Measurements from ENCODE around the gene ZNF836. TPM values are rescaled to one million over a fixed set of nuclear protein-coding genes. Genes with fewer than 3 reads are reported as not detected.
"Not testable (repeated sequence)": the region's sequence is repeated elsewhere in the genome, so short reads cannot be mapped to it uniquely, and the experiment has no call there.

Gene ZNF836
- polyA plus RNA-seq, 3 donors, result 2.3 to 4.8 (median 2.6) TPM

DNA sequence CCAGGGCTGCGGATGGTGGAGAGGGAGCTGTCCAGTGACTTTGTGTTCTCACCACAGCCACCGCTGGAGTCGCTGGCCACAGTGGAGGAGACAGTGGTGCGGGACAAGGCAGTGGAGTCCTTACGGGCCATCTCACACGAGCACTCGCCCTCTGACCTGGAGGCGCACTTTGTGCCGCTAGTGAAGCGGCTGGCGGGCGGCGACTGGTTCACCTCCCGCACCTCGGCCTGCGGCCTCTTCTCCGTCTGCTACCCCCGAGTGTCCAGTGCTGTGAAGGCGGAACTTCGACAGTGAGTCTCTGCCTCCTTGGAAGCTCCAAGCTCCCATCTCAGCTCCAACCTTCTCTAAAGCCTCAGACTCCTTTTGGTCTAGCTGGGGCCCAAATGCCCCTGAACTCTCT is 39.8 kb upstream of the ZNF836 start:
- Mint-ChIP-seq H3K9me3 (peaks cover 0 to 2% (median 0%) of the 10 kb centered on the region in 7 donors), H3K4me3 (no peak overlapping the region)
- WGBS (ENCODE audit: insufficient coverage), result 97% methylated on average over 20 of the region's 20 CpGs

GRCh38 chr19:52206481-52206880 is 35.1 kb upstream of the ZNF836 start:
- 100% methylated on average over 5 of the region's 5 CpGs for WGBS (ENCODE audit: insufficient coverage)
- Mint-ChIP-seq H3K4me3 (no peak overlapping the region), H3K27ac (no peak overlapping the region), H3K9me3 (peaks cover 0 to 2% (median 0%) of the 10 kb centered on the region in 7 donors), H3K27me3 (ENCODE audit: low read depth in 3 of 3) (no peaks in the 10 kb centered on the region), H3K4me1 (no peaks in the 10 kb centered on the region), H3K36me3 (peaks cover 87 to 99% of the 10 kb centered on the region in 2 donors)
- H3K9ac ChIP-seq (ENCODE audit: insufficient read depth, low read length, poor library complexity, severe bottlenecking), result no peak overlapping the region
- no peak overlapping the region for H3K4me3 ChIP-seq (replicated peaks in 1 of 3; ENCODE audit: low read depth in 2 of 3, low read length in 3 of 3)
- H4K20me1 ChIP-seq (ENCODE audit: insufficient read depth, low read length), result peaks cover 80% of the 10 kb centered on the region
- H3K4me2 ChIP-seq (replicated peaks; ENCODE audit: extremely low read depth, low read length, poor library complexity, severe bottlenecking), result no peak overlapping the region
- no peak overlapping the region for H3K27ac ChIP-seq (ENCODE audit: low read depth in 1 of 2, low read length in 2 of 2)
- no peak overlapping the region for H2AFZ ChIP-seq (ENCODE audit: insufficient read depth, low read depth, low read length, poor library complexity, severe bottlenecking)
- H3K79me2 ChIP-seq (ENCODE audit: insufficient read depth, low read length), result peaks cover 54% of the 10 kb centered on the region
- H3K36me3 ChIP-seq (replicated peaks in 1 of 2; ENCODE audit: control insufficient read depth in 1 of 2, insufficient read depth in 2 of 2, low read length in 2 of 2), result peaks cover 96 to 100% of the 10 kb centered on the region in 2 donors
- intact Hi-C loops (cut with micrococcal nuclease), result no loop called here
- H3K27me3 ChIP-seq (ENCODE audit: control insufficient read depth in 2 of 2, insufficient read depth in 2 of 2, low read length in 2 of 2), result no peaks in the 10 kb centered on the region
- H3K9me3 ChIP-seq (replicated peaks in 1 of 2; ENCODE audit: control insufficient read depth in 1 of 2, insufficient read depth in 1 of 2, low read length in 2 of 2), result no peaks in the 10 kb centered on the region
- TF ChIP-seq, protein P1, sequence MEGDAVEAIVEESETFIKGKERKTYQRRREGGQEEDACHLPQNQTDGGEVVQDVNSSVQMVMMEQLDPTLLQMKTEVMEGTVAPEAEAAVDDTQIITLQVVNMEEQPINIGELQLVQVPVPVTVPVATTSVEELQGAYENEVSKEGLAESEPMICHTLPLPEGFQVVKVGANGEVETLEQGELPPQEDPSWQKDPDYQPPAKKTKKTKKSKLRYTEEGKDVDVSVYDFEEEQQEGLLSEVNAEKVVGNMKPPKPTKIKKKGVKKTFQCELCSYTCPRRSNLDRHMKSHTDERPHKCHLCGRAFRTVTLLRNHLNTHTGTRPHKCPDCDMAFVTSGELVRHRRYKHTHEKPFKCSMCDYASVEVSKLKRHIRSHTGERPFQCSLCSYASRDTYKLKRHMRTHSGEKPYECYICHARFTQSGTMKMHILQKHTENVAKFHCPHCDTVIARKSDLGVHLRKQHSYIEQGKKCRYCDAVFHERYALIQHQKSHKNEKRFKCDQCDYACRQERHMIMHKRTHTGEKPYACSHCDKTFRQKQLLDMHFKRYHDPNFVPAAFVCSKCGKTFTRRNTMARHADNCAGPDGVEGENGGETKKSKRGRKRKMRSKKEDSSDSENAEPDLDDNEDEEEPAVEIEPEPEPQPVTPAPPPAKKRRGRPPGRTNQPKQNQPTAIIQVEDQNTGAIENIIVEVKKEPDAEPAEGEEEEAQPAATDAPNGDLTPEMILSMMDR (IDR thresholded peaks at IDR 0.05), result no peak
- no peaks in the 10 kb centered on the region for H3K4me1 ChIP-seq (ENCODE audit: control insufficient read depth in 1 of 2, insufficient read depth in 2 of 2, low read length in 2 of 2)
- no peak for DNase-seq

More for the DNA sequence above, 39.8 kb upstream of the ZNF836 start:
- TF ChIP-seq, protein P1 (IDR thresholded peaks at IDR 0.05), result no peak
- H3K4me1 ChIP-seq (ENCODE audit: control insufficient read depth in 1 of 2, insufficient read depth in 2 of 2, low read length in 2 of 2), result no peaks in the 10 kb centered on the region
- H3K9me3 ChIP-seq (replicated peaks in 1 of 2; ENCODE audit: control insufficient read depth in 1 of 2, insufficient read depth in 1 of 2, low read length in 2 of 2), result no peaks in the 10 kb centered on the region
- no peak overlapping the region for H3K27ac Mint-ChIP-seq
- intact Hi-C loops (cut with micrococcal nuclease), result no loop called here
- H3K79me2 ChIP-seq (ENCODE audit: insufficient read depth, low read length), result peaks cover 19% of the 10 kb centered on the region
- no peaks in the 10 kb centered on the region for H3K27me3 Mint-ChIP-seq (ENCODE audit: low read depth in 3 of 3)
- H3K4me1 Mint-ChIP-seq, result no peaks in the 10 kb centered on the region
- peaks cover 87 to 99% of the 10 kb centered on the region in 2 donors for H3K36me3 Mint-ChIP-seq
- no peak overlapping the region for H3K9ac ChIP-seq (ENCODE audit: insufficient read depth, low read length, poor library complexity, severe bottlenecking)
- peaks cover 96 to 100% of the 10 kb centered on the region in 2 donors for H3K36me3 ChIP-seq (replicated peaks in 1 of 2; ENCODE audit: control insufficient read depth in 1 of 2, insufficient read depth in 2 of 2, low read length in 2 of 2)
- H3K4me2 ChIP-seq (replicated peaks; ENCODE audit: extremely low read depth, low read length, poor library complexity, severe bottlenecking), result no peak overlapping the region
- H3K27ac ChIP-seq (ENCODE audit: low read depth in 1 of 2, low read length in 2 of 2), result no peak overlapping the region
- DNase-seq, result no peak
- peaks cover 35% of the 10 kb centered on the region for H4K20me1 ChIP-seq (ENCODE audit: insufficient read depth, low read length)
- no peak overlapping the region for H2AFZ ChIP-seq (ENCODE audit: insufficient read depth, low read depth, low read length, poor library complexity, severe bottlenecking)
- no peak overlapping the region for H3K4me3 ChIP-seq (replicated peaks in 1 of 3; ENCODE audit: low read depth in 2 of 3, low read length in 3 of 3)
- no peaks in the 10 kb centered on the region for H3K27me3 ChIP-seq (ENCODE audit: control insufficient read depth in 2 of 2, insufficient read depth in 2 of 2, low read length in 2 of 2)

GRCh38 chr19:52200755-52201391 is 29.5 kb upstream of the ZNF836 start:
- H3K27ac ChIP-seq (ENCODE audit: low read depth in 1 of 2, low read length in 2 of 2); H3K4me3 Mint-ChIP-seq; H2AFZ ChIP-seq (ENCODE audit: insufficient read depth, low read depth, low read length, poor library complexity, severe bottlenecking); H3K4me3 ChIP-seq (replicated peaks in 1 of 3; ENCODE audit: low read depth in 2 of 3, low read length in 3 of 3); H3K4me1 Mint-ChIP-seq; H3K4me1 ChIP-seq (ENCODE audit: control insufficient read depth in 1 of 2, insufficient read depth in 2 of 2, low read length in 2 of 2); H3K4me2 ChIP-seq (replicated peaks; ENCODE audit: extremely low read depth, low read length, poor library complexity, severe bottlenecking); H3K9ac ChIP-seq (ENCODE audit: insufficient read depth, low read length, poor library complexity, severe bottlenecking); H3K27me3 Mint-ChIP-seq (ENCODE audit: low read depth in 3 of 3); intact Hi-C loops (cut with micrococcal nuclease); H3K9me3 ChIP-seq (replicated peaks in 1 of 2; ENCODE audit: control insufficient read depth in 1 of 2, insufficient read depth in 1 of 2, low read length in 2 of 2); H3K9me3 Mint-ChIP-seq; H3K27ac Mint-ChIP-seq; DNase-seq; H3K27me3 ChIP-seq (ENCODE audit: control insufficient read depth in 2 of 2, insufficient read depth in 2 of 2, low read length in 2 of 2): not testable (repeated sequence)
- Histone ChIP-seq H3K79me2 (ENCODE audit: insufficient read depth, low read length) (peaks cover 86% of the 10 kb centered on the region), H3K36me3 (replicated peaks in 1 of 2; ENCODE audit: control insufficient read depth in 1 of 2, insufficient read depth in 2 of 2, low read length in 2 of 2) (peaks cover 74 to 96% of the 10 kb centered on the region in 2 donors), H4K20me1 (ENCODE audit: insufficient read depth, low read length) (peaks cover 95% of the 10 kb centered on the region)
- peaks cover 76 to 93% of the 10 kb centered on the region in 2 donors for H3K36me3 Mint-ChIP-seq
- 96% methylated on average over 9 of the region's 17 CpGs for WGBS (ENCODE audit: insufficient coverage)
